Measurements from ENCODE around the gene RAB4A. TPM values are rescaled to one million over a fixed set of nuclear protein-coding genes. Genes with fewer than 3 reads are reported as not detected.

Gene RAB4A
- total RNA-seq, 4 donors from 2014 or later = 44.9 to 73.6 (median 60.2) TPM

DNA sequence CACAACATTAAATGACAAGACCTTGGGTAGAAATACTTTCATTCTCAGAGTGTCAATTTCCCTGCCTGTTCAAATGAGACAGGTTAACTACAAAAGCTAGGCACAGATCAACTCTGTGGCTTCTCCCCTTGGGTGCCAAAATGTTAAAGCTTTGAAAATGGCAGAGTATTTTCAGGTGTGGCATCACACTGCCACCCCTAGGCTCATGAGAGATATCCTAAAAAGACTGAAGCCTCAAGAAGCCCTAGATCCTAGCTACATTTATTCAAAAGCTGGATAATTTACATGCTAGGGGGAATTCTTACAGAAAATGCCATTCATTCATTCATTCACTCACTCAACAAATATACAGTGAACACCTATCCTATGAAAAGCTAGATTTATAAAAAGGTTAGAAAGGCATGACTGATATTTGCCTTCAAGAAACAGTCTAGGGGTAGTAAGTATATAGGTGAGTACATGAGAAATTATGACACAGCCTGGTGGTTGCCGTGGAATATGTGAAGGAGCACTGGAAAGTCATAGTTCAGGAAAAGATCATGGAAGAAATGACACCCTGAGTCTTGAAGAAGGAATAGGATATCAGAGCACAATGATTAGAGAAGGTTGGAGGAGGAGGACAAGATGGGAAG, 15.9 kb upstream of the RAB4A start:
- intact Hi-C loops (cut with DNase I) = loop anchor here (5.0 to 10.0 kb wide), 4 partner anchors 90 to 588 kb away; partner anchors contain the start of gene CCSAP
- 71 to 74% methylated on average over 1 of the region's 1 CpG for WGBS, 2 donors

DNA sequence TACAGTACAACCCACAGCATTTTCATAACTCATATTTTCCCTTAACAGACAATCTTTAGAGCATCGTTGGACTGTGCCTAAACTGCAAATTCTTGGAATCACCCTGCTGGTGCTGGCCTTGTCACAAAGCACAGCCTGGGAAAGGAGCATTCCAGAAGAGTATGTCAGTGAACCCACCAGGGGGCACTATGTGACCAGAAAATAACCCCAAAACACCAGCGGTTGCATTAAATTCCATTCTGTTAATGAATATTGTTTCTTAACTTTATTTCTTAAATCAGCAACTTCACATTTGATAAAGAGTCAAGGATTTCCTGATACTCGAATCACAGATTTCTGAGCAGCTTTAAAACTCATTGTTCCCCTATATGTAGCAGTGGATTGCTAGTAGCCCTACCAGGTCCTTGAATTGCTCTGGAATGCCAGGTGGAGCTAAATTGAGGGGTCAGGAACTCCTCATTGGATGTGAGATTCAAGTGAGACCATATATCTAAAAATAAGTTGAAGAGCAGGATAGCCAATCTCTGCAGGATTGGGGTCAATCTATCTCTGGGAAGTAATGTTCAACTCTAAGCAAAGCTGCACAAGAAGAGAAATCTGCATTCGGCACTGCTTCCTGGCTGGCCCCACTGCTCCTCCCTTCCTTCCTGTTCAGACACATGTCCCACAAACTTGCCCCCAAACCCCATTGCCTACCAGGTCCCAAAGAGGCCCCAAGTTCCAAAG, 12.7 kb upstream of the RAB4A start:
- WGBS, 2 donors = 17 to 19% methylated on average over 4 of the region's 4 CpGs
- TF ChIP-seq, protein P1, sequence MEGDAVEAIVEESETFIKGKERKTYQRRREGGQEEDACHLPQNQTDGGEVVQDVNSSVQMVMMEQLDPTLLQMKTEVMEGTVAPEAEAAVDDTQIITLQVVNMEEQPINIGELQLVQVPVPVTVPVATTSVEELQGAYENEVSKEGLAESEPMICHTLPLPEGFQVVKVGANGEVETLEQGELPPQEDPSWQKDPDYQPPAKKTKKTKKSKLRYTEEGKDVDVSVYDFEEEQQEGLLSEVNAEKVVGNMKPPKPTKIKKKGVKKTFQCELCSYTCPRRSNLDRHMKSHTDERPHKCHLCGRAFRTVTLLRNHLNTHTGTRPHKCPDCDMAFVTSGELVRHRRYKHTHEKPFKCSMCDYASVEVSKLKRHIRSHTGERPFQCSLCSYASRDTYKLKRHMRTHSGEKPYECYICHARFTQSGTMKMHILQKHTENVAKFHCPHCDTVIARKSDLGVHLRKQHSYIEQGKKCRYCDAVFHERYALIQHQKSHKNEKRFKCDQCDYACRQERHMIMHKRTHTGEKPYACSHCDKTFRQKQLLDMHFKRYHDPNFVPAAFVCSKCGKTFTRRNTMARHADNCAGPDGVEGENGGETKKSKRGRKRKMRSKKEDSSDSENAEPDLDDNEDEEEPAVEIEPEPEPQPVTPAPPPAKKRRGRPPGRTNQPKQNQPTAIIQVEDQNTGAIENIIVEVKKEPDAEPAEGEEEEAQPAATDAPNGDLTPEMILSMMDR (IDR thresholded peaks at IDR 0.05) = peak; percentile 58 to 92 (median 79)
- TF ChIP-seq POLR2A (IDR thresholded peaks at IDR 0.05) = no peak
- Histone ChIP-seq H3K9me3 (no peaks in the 10 kb centered on the region), H3K27me3 (no peaks in the 10 kb centered on the region), H3K36me3 (no peaks in the 10 kb centered on the region), H3K27ac (no peak overlapping the region), H3K4me1 (peaks cover 0 to 4% of the 10 kb centered on the region in 2 donors), H3K4me3 (replicated peaks in 1 of 3) (no peak overlapping the region)
- peak; percentile 60 to 63 for DNase-seq
- intact Hi-C loops (cut with DNase I) = loop anchor here (5.0 to 10.0 kb wide), 4 partner anchors 87 to 591 kb away; partner anchors contain the start of gene CCSAP

More for the DNA sequence above, 15.9 kb upstream of the RAB4A start:
- Histone ChIP-seq H3K4me1 (peaks cover 0 to 4% of the 10 kb centered on the region in 2 donors), H3K27ac (no peak overlapping the region), H3K27me3 (no peaks in the 10 kb centered on the region), H3K4me3 (replicated peaks in 1 of 3) (no peak overlapping the region), H3K36me3 (no peaks in the 10 kb centered on the region), H3K9me3 (no peaks in the 10 kb centered on the region)
- TF ChIP-seq, protein P1 (IDR thresholded peaks at IDR 0.05) = peak in 4 of 6 experiments; percentile 47 to 67 (median 63)
- TF ChIP-seq POLR2A (IDR thresholded peaks at IDR 0.05) = no peak
- DNase-seq = peak; percentile 27 to 40

DNA sequence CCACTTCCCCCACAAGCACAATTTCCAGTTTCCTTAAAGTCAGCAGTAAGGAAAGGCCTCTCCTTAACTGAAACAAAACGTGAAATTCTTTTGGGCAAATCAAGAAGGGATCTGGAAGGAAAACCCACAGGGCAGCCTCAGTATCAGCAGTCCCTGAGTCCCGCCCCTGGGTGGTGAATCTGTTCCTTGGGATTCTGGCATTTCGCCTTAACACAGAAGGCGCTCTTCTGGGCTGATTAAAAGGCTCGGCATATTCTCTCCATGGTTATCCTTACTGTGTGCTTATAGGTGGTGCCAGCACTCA, 12.2 kb upstream of the RAB4A start:
- 82% methylated on average over 5 of the region's 5 CpGs for WGBS, 2 donors
- intact Hi-C loops (cut with DNase I) = loop anchor here (5.0 to 10.0 kb wide), 4 partner anchors 86 to 591 kb away; partner anchors contain the start of gene CCSAP
- TF ChIP-seq POLR2A (IDR thresholded peaks at IDR 0.05) = no peak
- TF ChIP-seq, protein P1 (IDR thresholded peaks at IDR 0.05) = no peak
- Histone ChIP-seq H3K27me3 (no peaks in the 10 kb centered on the region), H3K4me1 (peaks cover 0 to 4% of the 10 kb centered on the region in 2 donors), H3K27ac (no peak overlapping the region), H3K4me3 (replicated peaks in 1 of 3) (no peak overlapping the region), H3K9me3 (no peaks in the 10 kb centered on the region), H3K36me3 (no peaks in the 10 kb centered on the region)
- DNase-seq = no peak

DNA sequence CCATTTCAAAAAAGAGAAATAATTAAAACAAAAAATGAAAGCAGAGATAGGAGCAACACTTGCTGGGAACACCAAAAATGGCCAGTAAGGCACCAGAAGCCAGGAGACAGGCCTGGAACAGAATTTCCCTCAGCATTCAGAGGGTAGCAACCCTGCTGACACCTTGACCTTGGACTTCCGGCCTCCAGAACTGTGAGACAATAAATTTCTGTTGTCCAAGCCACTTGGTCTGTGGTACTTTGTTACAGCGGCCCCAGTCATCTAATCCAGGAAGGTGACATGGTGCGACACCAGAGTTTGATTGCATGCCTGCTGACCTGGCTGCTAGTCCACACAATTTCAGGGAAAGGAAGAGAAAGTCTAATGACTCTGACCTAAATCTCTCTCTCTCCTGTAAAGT, 10.6 kb upstream of the RAB4A start:
- no peak for DNase-seq
- intact Hi-C loops (cut with DNase I) = no loop called here
- H3K36me3 ChIP-seq = no peaks in the 10 kb centered on the region
- H3K9me3 ChIP-seq = no peaks in the 10 kb centered on the region
- no peaks in the 10 kb centered on the region for H3K27me3 ChIP-seq
- no peak overlapping the region for H3K4me3 ChIP-seq (replicated peaks in 1 of 3)
- 86 to 95% methylated on average over 3 of the region's 3 CpGs for WGBS, 2 donors
- H3K4me1 ChIP-seq = peaks cover 0 to 4% of the 10 kb centered on the region in 2 donors
- TF ChIP-seq POLR2A (IDR thresholded peaks at IDR 0.05) = no peak
- TF ChIP-seq, protein P1 (IDR thresholded peaks at IDR 0.05) = no peak
- H3K27ac ChIP-seq = no peak overlapping the region

DNA sequence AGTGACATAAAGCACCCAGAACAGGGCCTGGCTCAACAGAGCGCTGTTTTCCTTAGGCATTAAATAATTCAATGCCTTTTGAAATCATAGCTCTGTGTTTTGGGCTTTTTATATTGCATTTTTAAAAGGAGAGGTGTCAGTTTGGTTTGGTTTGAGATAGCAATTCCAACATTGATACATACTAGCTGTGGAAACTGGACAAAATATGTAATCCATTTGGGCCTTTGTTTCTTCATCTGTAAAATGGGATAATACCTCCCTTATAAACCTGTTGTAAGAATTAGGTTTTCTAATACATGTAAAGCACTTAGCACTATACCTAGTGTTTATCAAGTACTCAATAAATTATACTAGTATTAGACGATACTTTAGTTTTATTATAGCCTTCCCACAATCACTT, 8.7 kb upstream of the RAB4A start:
- no peak for TF ChIP-seq POLR2A (IDR thresholded peaks at IDR 0.05)
- TF ChIP-seq, protein P1 (IDR thresholded peaks at IDR 0.05) = no peak
- Histone ChIP-seq H3K27ac (no peak overlapping the region), H3K4me1 (peaks cover 0 to 4% of the 10 kb centered on the region in 2 donors), H3K36me3 (no peaks in the 10 kb centered on the region), H3K9me3 (no peaks in the 10 kb centered on the region), H3K4me3 (replicated peaks in 1 of 3) (no peak overlapping the region), H3K27me3 (no peaks in the 10 kb centered on the region)
- WGBS, 2 donors = 96% methylated on average over 2 of the region's 2 CpGs
- intact Hi-C loops (cut with DNase I) = no loop called here
- no peak for DNase-seq

Data from thyroid gland (tissue), 4 donors.